Astrocyte of the spinal cord (primary cell): Measurements from ENCODE around the gene MAPRE2.

Source experiments
- DNase-seq: peaks from one replicate; pipeline ENCODE4 v3.0.0; 2011; ENCODE audit warnings: low read depth, low spot score
- H3K4me3 ChIP-seq: 2 replicates; pipeline ENCODE4 v1.5.1; 2011; ENCODE audit warnings: low read depth, mild to moderate bottlenecking, low read length, moderate library complexity
- in situ Hi-C: cut with HindIII; loops from 2 replicates; pipeline ENCODE4 v1.10.0; 2017; ENCODE audit warnings: low sequenced_read_pairs
- TF ChIP-seq, protein P1 (sequence below): IDR thresholded peaks from 2 replicates; pipeline ENCODE4 v1.5.1; 2012; ENCODE audit warnings: low read depth, mild to moderate bottlenecking, low read length, inconsistent platforms

MAPRE2 gene

GRCh38 chr18:35172451-35173035 lies 131.3 kb downstream of the MAPRE2 start:
- TF ChIP-seq, protein P1, sequence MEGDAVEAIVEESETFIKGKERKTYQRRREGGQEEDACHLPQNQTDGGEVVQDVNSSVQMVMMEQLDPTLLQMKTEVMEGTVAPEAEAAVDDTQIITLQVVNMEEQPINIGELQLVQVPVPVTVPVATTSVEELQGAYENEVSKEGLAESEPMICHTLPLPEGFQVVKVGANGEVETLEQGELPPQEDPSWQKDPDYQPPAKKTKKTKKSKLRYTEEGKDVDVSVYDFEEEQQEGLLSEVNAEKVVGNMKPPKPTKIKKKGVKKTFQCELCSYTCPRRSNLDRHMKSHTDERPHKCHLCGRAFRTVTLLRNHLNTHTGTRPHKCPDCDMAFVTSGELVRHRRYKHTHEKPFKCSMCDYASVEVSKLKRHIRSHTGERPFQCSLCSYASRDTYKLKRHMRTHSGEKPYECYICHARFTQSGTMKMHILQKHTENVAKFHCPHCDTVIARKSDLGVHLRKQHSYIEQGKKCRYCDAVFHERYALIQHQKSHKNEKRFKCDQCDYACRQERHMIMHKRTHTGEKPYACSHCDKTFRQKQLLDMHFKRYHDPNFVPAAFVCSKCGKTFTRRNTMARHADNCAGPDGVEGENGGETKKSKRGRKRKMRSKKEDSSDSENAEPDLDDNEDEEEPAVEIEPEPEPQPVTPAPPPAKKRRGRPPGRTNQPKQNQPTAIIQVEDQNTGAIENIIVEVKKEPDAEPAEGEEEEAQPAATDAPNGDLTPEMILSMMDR: no peak
- in situ Hi-C loops: no loop called here
- no peak for DNase-seq
- H3K4me3 ChIP-seq: no peak overlapping the region

DNA sequence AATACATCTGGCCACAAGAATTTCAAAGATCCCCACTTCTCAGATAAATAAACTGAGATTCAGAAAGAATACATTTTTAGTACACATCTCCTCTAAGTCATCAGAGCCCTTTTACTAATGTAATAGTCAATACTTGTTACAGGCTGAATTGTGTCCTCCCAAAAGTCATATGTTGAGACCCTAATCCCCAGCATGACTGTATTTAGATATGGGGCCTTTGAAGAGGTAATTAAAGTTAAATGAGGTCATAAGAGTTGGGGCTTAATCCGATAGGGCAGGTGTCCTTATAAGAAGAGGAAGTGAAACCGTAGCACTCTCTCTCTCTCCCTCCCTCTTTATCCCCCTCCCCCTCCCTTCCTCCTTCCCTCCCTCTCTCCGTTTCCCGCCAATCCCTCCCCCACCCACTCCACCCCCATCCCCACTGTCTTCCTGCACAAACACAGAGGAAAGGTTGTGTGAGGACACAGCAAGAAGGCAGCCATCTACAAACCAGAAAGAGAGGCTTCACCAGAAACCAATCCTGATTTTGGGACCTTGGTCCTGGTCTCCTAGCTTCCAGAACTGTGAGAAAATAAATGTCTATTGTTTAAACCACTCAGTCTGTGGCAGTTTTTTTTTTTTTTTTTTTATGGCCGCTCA lies 133.0 kb downstream of the MAPRE2 start:
- in situ Hi-C loops: no loop called here
- no peak for DNase-seq
- H3K4me3 ChIP-seq: no peak overlapping the region
- TF ChIP-seq, protein P1: no peak

- TF ChIP-seq, protein P1: no peak
- no peak for DNase-seq
- in situ Hi-C loops: no loop called here
- H3K4me3 ChIP-seq: no peak overlapping the region
These were observed 133.5 kb downstream of the MAPRE2 start for GRCh38 chr18:35174745-35175144.

DNA sequence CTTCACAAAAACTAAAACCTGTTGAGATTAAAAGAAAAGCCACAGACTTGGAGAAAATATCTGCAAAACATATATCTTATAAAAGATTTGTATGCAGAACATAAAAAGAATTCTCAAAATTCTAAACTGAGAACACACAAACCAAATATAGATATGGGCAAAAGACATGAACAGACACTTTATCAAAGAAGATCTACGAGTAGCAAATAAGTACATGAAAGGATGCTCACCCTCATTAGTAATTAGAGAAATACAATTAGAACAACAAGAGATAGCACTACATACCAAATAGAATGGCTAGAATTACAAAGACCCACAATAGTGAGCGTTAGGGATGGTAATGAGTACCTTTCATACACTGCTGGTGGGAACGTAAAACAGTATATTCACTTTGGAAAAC lies 135.7 kb downstream of the MAPRE2 start:
- in situ Hi-C loops: no loop called here
- H3K4me3 ChIP-seq: no peak overlapping the region
- no peak for DNase-seq
- TF ChIP-seq, protein P1: no peak

GRCh38 chr18:35178260-35178659 lies 137.0 kb downstream of the MAPRE2 start:
- peak; percentile 78 for DNase-seq
- H3K4me3 ChIP-seq: no peak overlapping the region
- in situ Hi-C loops: no loop called here
- TF ChIP-seq, protein P1: no peak

GRCh38 chr18:35179906-35180305 lies 138.7 kb downstream of the MAPRE2 start:
- H3K4me3 ChIP-seq: no peak overlapping the region
- in situ Hi-C loops: no loop called here
- DNase-seq: no peak
- TF ChIP-seq, protein P1: no peak
